Measurements from ENCODE around the gene CZIB.
A peak's percentile ranks its signal among the peaks of the same experiment; 100 is the strongest.

CZIB gene

GRCh38 chr1:53196485-53197290 lies 23.7 kb downstream of the CZIB start, which contains the start of gene CPT2:
CPT2 (plus strand) TSS chr1:53196824; CDS start chr1:53196944, 120 bp downstream.
- no peak for TF ChIP-seq EZH2 (IDR thresholded peaks at IDR 0.05; ENCODE audit: borderline replicate concordance, low read length)
- TF ChIP-seq CTCF (IDR thresholded peaks at IDR 0.05; ENCODE audit: low read length): no peak
- Histone ChIP-seq H3K27ac (ENCODE audit: low read depth, low read length, poor library complexity, severe bottlenecking) (peak within 1 kb of the TSS; percentile 22), H4K20me1 (ENCODE audit: insufficient read depth, low read length) (no peaks in the 10 kb centered on the region), H3K4me1 (ENCODE audit: insufficient read depth, low read length, severe bottlenecking) (peaks cover 22% of the 10 kb centered on the region), H3K9me3 (ENCODE audit: low read length) (no peaks in the 10 kb centered on the region), H2AFZ (ENCODE audit: low read length) (peak within 1 kb of the TSS; percentile 45; the same call in 1 of the 2 replicates), H3K4me2 (ENCODE audit: low read length) (peak within 1 kb of the TSS; percentile 81), H3K4me3 (ENCODE audit: low read depth, low read length, poor library complexity, severe bottlenecking) (peak within 1 kb of the TSS; percentile 87), H3F3A (ENCODE audit: insufficient read depth, low read length) (0 out of 2 replicates have a peak, but pooled peaks cover 5% of the 10 kb centered on the region), H3K36me3 (ENCODE audit: insufficient read depth, low read length) (peaks cover 6% of the 10 kb centered on the region; the same call in 1 of the 2 replicates), H3K9me2 (ENCODE audit: low read depth, low read length) (no peaks in the 10 kb centered on the region), H3K9ac (ENCODE audit: low read length) (peak within 1 kb of the TSS; percentile 97), H3K27me3 (ENCODE audit: insufficient read depth, low read length) (no peaks in the 10 kb centered on the region), H3K79me2 (ENCODE audit: insufficient read depth, low read length) (0 out of 2 replicates have a peak, but pooled peaks cover 3% of the 10 kb centered on the region)

GRCh38 chr1:53196017-53196484 lies 24.4 kb downstream of the CZIB start:
- TF ChIP-seq CTCF (IDR thresholded peaks at IDR 0.05; ENCODE audit: low read length): no peak
- no peak for TF ChIP-seq EZH2 (IDR thresholded peaks at IDR 0.05; ENCODE audit: borderline replicate concordance, low read length)
- H3K27me3 ChIP-seq (ENCODE audit: insufficient read depth, low read length): no peaks in the 10 kb centered on the region
- H3K36me3 ChIP-seq (ENCODE audit: insufficient read depth, low read length): no peaks in the 10 kb centered on the region
- H3K4me1 ChIP-seq (ENCODE audit: insufficient read depth, low read length, severe bottlenecking): peaks cover 22% of the 10 kb centered on the region
- 0 out of 2 replicates have a peak, but pooled peaks cover 3% of the 10 kb centered on the region for H3K79me2 ChIP-seq (ENCODE audit: insufficient read depth, low read length)
- H3K4me3 ChIP-seq (ENCODE audit: low read depth, low read length, poor library complexity, severe bottlenecking): peak overlapping the region; percentile 87
- H3K9ac ChIP-seq (ENCODE audit: low read length): peak overlapping the region; percentile 97
- no peaks in the 10 kb centered on the region for H3K9me2 ChIP-seq (ENCODE audit: low read depth, low read length)
- no peaks in the 10 kb centered on the region for H3K9me3 ChIP-seq (ENCODE audit: low read length)
- peak overlapping the region; percentile 81 for H3K4me2 ChIP-seq (ENCODE audit: low read length)
- H3K27ac ChIP-seq (ENCODE audit: low read depth, low read length, poor library complexity, severe bottlenecking): no peak overlapping the region
- H4K20me1 ChIP-seq (ENCODE audit: insufficient read depth, low read length): no peaks in the 10 kb centered on the region
- 0 out of 2 replicates have a peak, but pooled peaks cover 5% of the 10 kb centered on the region for H3F3A ChIP-seq (ENCODE audit: insufficient read depth, low read length)
- peak overlapping the region; percentile 45; the same call in 1 of the 2 replicates for H2AFZ ChIP-seq (ENCODE audit: low read length)

GRCh38 chr1:53195246-53196016 lies 25.0 kb downstream of the CZIB start:
- Histone ChIP-seq H3K79me2 (ENCODE audit: insufficient read depth, low read length) (0 out of 2 replicates have a peak, but pooled peaks cover 3% of the 10 kb centered on the region), H3K9me2 (ENCODE audit: low read depth, low read length) (no peaks in the 10 kb centered on the region), H3K4me3 (ENCODE audit: low read depth, low read length, poor library complexity, severe bottlenecking) (no peak overlapping the region), H3K9me3 (ENCODE audit: low read length) (no peaks in the 10 kb centered on the region), H3K4me2 (ENCODE audit: low read length) (no peak overlapping the region), H3K27ac (ENCODE audit: low read depth, low read length, poor library complexity, severe bottlenecking) (no peak overlapping the region), H4K20me1 (ENCODE audit: insufficient read depth, low read length) (no peaks in the 10 kb centered on the region), H2AFZ (ENCODE audit: low read length) (no peak overlapping the region), H3K36me3 (ENCODE audit: insufficient read depth, low read length) (no peaks in the 10 kb centered on the region), H3K4me1 (ENCODE audit: insufficient read depth, low read length, severe bottlenecking) (peaks cover 22% of the 10 kb centered on the region), H3K9ac (ENCODE audit: low read length) (no peak overlapping the region), H3F3A (ENCODE audit: insufficient read depth, low read length) (0 out of 2 replicates have a peak, but pooled peaks cover 5% of the 10 kb centered on the region), H3K27me3 (ENCODE audit: insufficient read depth, low read length) (no peaks in the 10 kb centered on the region)
- TF ChIP-seq EZH2 (IDR thresholded peaks at IDR 0.05; ENCODE audit: borderline replicate concordance, low read length): no peak
- TF ChIP-seq CTCF (IDR thresholded peaks at IDR 0.05; ENCODE audit: low read length): no peak

All from OCI-LY1 (cell line).